Gastrocnemius medialis (tissue), 4 donors: ENCODE data around the gene PTCH2. TPM values are rescaled to one million over a fixed set of nuclear protein-coding genes. Genes with fewer than 3 reads are reported as not detected.

ENCODE experiments used
- ATAC-seq, 2 donors: fragments of 150-250 bp; one replicate each; pipeline ENCODE4 v1.9.1; 2016
- DNase-seq, 2 donors: peaks; one replicate each; pipeline ENCODE4 v3.0.0-alpha.2; 2019
- H3K27ac ChIP-seq, 4 donors: fragments of 200-600 bp; sonication (generic); 1 replicate in 1 of 4; 2 replicates in 3 of 4; pipeline ENCODE4 v1.5.1; 2016 to 2018; ENCODE audit warnings: mild to moderate bottlenecking in 2 of 4, moderate library complexity in 1 of 4
- H3K27me3 ChIP-seq, 3 donors: fragments of 200-600 bp; sonication (generic) in 2 of 3; 1 replicate in 1 of 3; 2 replicates in 2 of 3; pipeline versions ENCODE4 v1.5.1 to v1.6.0; 2016 to 2019; ENCODE audit warnings: mild to moderate bottlenecking in 1 of 3, moderate library complexity in 1 of 3
- H3K36me3 ChIP-seq, 2 donors: fragments of 200-600 bp; sonication (generic) in 1 of 2; one replicate each; pipeline ENCODE4 v1.5.1; 2017 to 2018
- H3K4me1 ChIP-seq, 2 donors: fragments of 200-600 bp; sonication (generic) in 1 of 2; one replicate each; pipeline ENCODE4 v1.5.1; 2016 to 2017; ENCODE audit warnings: mild to moderate bottlenecking in 2 of 2
- H3K4me3 ChIP-seq, 4 donors: fragments of 200-600 bp; sonication (generic) in 3 of 4; 1 replicate in 1 of 4; 2 replicates in 3 of 4; pipeline ENCODE4 v1.5.1; 2016 to 2019; ENCODE audit warnings: mild to moderate bottlenecking in 2 of 4
- H3K9me3 ChIP-seq, 3 donors: fragments of 200-600 bp; sonication (generic) in 2 of 3; 1 replicate in 1 of 3; 2 replicates in 2 of 3; pipeline ENCODE4 v1.5.1; 2016 to 2019
- POLR2A ChIP-seq, 2 donors: fragments of 450-650 bp; IDR thresholded peaks; one replicate each; pipeline ENCODE4 v1.6.1; 2017; ENCODE audit warnings: antibody characterized with exemption in 2 of 2, mild to moderate bottlenecking in 2 of 2, moderate library complexity in 2 of 2
- in situ Hi-C, 4 donors: fragments of 200-750 bp; cut with MboI; loops; one replicate each; pipeline versions ENCODE4 v1.15.0 to v1.8.0; 2017; ENCODE audit warnings: low sequenced_read_pairs in 4 of 4
- intact Hi-C: fragments of 100-400 bp; cut with DNase I; formaldehyde crosslinking; loops from one replicate; pipeline ENCODE4 v1.15.1; 2023; ENCODE audit warnings: low total_unique reads
- total RNA-seq, 4 donors: library from RNA; depleted of rRNA; stranded (reverse); fragments of >200 nt; gene quantifications; one replicate each; pipeline versions ENCODE4 v1.1.0 to v1.2.3, GENCODE V29; 2016
- TF ChIP-seq, protein P1 (sequence below), 5 experiments: fragments of 450-650 bp in 3 of 5; fragments of 200-600 bp in 2 of 5; sonication (generic) in 2 of 5; IDR thresholded peaks in 4 of 5; conservative IDR thresholded peaks in 1 of 5; 1 replicate in 4 of 5; 2 replicates in 1 of 5; pipeline ENCODE4 v1.5.1; 2016 to 2019; ENCODE audit warnings: antibody characterized with exemption in 5 of 5, mild to moderate bottlenecking in 3 of 5, moderate library complexity in 3 of 5

PTCH2 gene
- total RNA-seq, 4 donors from 2014 or later, result 0.10 to 0.56 (median 0.20) TPM

DNA sequence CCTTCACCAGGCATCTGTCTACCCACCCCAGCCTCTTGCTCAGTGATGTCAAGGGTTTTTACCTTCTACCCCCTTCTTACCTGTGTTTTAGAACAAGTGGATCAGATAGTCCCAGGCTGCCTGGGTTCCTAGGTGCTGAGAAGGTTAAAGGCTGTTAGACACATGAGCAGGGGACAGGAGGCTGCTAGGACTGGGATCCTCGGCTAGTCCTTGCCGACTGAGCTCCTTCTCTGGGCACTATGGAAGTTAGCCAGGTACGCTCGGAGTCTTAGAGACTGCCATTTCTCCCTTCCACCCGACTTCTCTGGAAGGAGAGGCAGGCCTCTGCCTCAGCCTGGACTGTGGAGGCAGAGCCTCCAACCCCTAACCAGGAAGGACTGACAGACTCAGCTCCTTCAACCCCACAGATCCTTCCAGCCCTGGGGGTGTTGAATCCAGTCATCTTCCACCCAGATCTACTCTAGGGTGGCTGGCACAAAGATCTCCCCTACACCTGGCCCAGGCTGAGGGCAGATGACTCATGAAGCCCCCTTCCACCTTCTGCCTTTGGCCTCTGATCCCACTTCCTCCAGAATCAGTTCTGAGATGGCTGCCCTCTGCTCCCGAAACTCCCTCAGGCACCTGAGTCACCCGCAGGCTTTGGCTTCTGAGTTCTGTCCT is 36.2 kb downstream of the PTCH2 start, which contains the start of gene DYNLT4:
Gene DYNLT4, minus strand, starts transcription at position 648 of the 660 bp plus-strand sequence. CDS start 683 bp downstream, outside the sequence.
- DNase-seq (no peak), ATAC-seq (no peak)
- peaks cover 0 to 18% of the 10 kb centered on the region in 2 donors for H3K36me3 ChIP-seq
- H3K27me3 ChIP-seq, result no peaks in the 10 kb centered on the region
- H3K4me1 ChIP-seq, result peaks cover 34 to 70% of the 10 kb centered on the region in 2 donors
- H3K27ac ChIP-seq, result peak within 1 kb of the TSS; percentile 84 to 94 (median 92)
- H3K9me3 ChIP-seq, result no peaks in the 10 kb centered on the region
- H3K4me3 ChIP-seq, result peak within 1 kb of the TSS; percentile 19 to 42 (median 32)
- in situ Hi-C loops, result no loop called here
- TF ChIP-seq, protein P1, sequence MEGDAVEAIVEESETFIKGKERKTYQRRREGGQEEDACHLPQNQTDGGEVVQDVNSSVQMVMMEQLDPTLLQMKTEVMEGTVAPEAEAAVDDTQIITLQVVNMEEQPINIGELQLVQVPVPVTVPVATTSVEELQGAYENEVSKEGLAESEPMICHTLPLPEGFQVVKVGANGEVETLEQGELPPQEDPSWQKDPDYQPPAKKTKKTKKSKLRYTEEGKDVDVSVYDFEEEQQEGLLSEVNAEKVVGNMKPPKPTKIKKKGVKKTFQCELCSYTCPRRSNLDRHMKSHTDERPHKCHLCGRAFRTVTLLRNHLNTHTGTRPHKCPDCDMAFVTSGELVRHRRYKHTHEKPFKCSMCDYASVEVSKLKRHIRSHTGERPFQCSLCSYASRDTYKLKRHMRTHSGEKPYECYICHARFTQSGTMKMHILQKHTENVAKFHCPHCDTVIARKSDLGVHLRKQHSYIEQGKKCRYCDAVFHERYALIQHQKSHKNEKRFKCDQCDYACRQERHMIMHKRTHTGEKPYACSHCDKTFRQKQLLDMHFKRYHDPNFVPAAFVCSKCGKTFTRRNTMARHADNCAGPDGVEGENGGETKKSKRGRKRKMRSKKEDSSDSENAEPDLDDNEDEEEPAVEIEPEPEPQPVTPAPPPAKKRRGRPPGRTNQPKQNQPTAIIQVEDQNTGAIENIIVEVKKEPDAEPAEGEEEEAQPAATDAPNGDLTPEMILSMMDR (IDR thresholded peaks at IDR 0.05 in 4 of 5, conservative IDR thresholded peaks at IDR 0.05 in 1 of 5), result no peak
- TF ChIP-seq POLR2A (IDR thresholded peaks at IDR 0.05), result peak; percentile 47 to 57
- intact Hi-C loops, result no loop called here

DNA sequence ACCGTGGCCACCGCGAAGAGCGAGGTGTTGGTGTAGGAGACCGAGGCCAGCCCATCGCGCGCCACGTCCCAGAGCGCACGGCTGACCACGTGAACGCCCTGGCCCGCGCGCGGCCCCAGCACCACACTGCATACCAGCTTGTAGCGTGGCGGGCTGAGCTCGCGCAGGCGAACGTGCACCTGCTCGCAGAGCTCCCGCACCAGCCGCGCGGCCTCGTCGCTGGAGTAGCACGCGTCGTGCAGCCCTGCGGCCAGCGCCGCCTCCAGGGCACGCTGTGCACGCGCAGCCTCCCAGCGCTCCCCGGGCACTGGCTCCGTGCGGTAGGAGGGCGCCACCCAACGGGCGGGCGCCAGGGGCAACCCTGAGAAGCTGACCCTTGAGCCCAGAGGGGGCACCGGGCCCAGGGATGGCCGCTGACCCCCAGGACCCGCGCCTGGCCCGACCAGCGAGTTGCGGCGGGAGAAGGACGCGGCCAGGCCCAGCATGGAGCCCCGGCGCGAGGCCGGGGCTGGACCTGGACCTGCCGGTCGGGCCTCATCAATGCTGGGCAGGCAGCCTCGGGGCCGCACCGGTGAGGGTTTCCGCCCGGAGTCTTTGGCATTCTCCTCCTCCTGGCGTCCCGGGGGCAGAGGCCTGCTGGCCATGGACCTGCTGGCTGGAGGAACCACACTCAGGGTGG is 36.9 kb downstream of the PTCH2 start:
- ATAC-seq (no peak), DNase-seq (no peak)
- Histone ChIP-seq H3K4me1 (peaks cover 34 to 67% of the 10 kb centered on the region in 2 donors), H3K4me3 (peak overlapping the region in 3 of 4 donors; percentile 4 to 30 (median 25)), H3K27ac (peak overlapping the region; percentile 84 to 94 (median 92)), H3K27me3 (no peaks in the 10 kb centered on the region), H3K36me3 (peaks cover 0 to 18% of the 10 kb centered on the region in 2 donors), H3K9me3 (no peaks in the 10 kb centered on the region)
- intact Hi-C loops (no loop called here), in situ Hi-C loops (no loop called here)
- no peak for TF ChIP-seq POLR2A (IDR thresholded peaks at IDR 0.05)
- TF ChIP-seq, protein P1 (IDR thresholded peaks at IDR 0.05 in 4 of 5, conservative IDR thresholded peaks at IDR 0.05 in 1 of 5), result no peak

DNA sequence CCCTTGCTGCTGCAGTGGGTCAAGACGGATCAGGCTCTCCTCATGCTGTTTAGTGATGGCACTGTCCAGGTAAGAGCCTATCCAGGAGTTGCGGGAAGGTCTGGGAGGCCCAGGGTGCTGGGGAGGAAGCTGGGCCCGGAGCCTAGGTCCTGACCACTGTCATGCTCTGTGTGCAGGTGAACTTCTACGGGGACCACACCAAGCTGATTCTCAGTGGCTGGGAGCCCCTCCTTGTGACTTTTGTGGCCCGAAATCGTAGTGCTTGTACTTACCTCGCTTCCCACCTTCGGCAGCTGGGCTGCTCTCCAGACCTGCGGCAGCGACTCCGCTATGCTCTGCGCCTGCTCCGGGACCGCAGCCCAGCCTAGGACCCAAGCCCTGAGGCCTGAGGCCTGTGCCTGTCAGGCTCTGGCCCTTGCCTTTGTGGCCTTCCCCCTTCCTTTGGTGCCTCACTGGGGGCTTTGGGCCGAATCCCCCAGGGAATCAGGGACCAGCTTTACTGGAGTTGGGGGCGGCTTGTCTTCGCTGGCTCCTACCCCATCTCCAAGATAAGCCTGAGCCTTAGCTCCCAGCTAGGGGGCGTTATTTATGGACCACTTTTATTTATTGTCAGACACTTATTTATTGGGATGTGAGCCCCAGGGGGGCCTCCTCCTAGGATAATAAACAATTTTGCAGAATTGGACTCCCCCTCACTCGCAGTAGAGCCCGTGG is 37.6 kb downstream of the PTCH2 start:
- Histone ChIP-seq H3K36me3 (peaks cover 0 to 18% of the 10 kb centered on the region in 2 donors), H3K27ac (peak overlapping the region; percentile 21 to 94 (median 92)), H3K27me3 (no peaks in the 10 kb centered on the region), H3K4me3 (no peak overlapping the region), H3K9me3 (no peaks in the 10 kb centered on the region), H3K4me1 (peaks cover 37 to 72% of the 10 kb centered on the region in 2 donors)
- TF ChIP-seq POLR2A (IDR thresholded peaks at IDR 0.05), result no peak
- TF ChIP-seq, protein P1 (IDR thresholded peaks at IDR 0.05 in 4 of 5, conservative IDR thresholded peaks at IDR 0.05 in 1 of 5), result no peak
- intact Hi-C loops, result no loop called here
- ATAC-seq, result no peak
- no peak for DNase-seq
- in situ Hi-C loops, result no loop called here

DNA sequence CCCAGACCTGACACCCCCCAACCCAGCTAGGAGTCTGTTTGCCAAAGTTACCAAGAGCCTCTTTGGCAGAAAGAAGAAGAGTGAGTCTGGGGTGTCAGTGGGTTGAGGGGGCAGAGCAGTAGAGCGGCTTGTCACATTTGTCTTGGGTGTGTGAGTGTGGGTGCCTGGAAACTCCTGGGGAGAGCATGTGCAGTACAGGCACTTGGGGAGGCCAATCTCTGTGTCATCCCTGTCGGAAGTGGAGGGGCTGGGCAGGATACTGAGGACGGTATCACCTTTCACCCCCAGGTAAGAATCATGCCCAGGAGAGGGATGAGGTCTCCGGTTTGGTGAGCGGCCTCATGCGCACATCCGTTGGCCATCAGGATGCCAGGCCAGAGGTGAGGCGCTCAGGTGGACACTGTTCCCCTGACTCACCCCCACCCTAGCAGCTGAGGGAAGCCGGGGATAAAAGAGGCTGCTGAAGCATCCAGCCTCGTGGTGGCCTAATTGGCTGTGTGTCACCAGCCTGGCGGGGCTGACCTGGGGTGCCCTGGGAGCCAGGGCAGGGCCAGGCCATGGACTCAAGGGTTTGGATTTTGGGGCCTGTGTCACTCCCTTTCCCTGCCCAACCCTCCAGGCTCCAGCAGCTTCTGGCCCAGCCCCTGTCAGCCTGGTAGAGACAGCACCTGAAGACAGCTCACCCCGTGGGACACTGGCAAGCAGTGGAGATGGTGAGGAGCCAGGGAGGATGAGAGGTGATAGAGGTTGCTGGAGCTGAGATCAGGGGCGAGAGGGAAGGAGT is 39.5 kb downstream of the PTCH2 start:
- Histone ChIP-seq H3K27me3 (no peaks in the 10 kb centered on the region), H3K9me3 (no peaks in the 10 kb centered on the region), H3K36me3 (peaks cover 0 to 18% of the 10 kb centered on the region in 2 donors), H3K4me3 (no peak overlapping the region), H3K27ac (peak overlapping the region; percentile 66 to 98 (median 92)), H3K4me1 (peaks cover 34 to 59% of the 10 kb centered on the region in 2 donors)
- intact Hi-C loops, result no loop called here
- TF ChIP-seq, protein P1 (IDR thresholded peaks at IDR 0.05 in 4 of 5, conservative IDR thresholded peaks at IDR 0.05 in 1 of 5), result no peak
- DNase-seq (no peak), ATAC-seq (no peak)
- in situ Hi-C loops, result no loop called here
